Thyroid gland (tissue), 4 donors: Measurements from ENCODE around the gene CACNA1E. TPM values are rescaled to one million over a fixed set of nuclear protein-coding genes. Genes with fewer than 3 reads are reported as not detected.

Experiments
- DNase-seq, 2 donors: peaks; one replicate each; pipeline ENCODE4 v3.0.0-alpha.2; 2019
- H3K27ac ChIP-seq, 3 donors: fragments of 200-600 bp; sonication (generic); 1 replicate in 2 of 3; 2 replicates in 1 of 3; pipeline ENCODE4 v1.5.1; 2016 to 2019; ENCODE audit warnings: mild to moderate bottlenecking in 1 of 3, moderate library complexity in 1 of 3
- H3K27me3 ChIP-seq: fragments of 200-600 bp; sonication (generic); one replicate; pipeline ENCODE4 v1.5.1; 2019
- H3K36me3 ChIP-seq, 2 donors: fragments of 200-600 bp; sonication (generic); one replicate each; pipeline ENCODE4 v1.5.1; 2016 to 2019
- H3K4me1 ChIP-seq, 2 donors: fragments of 200-600 bp; sonication (generic); one replicate each; pipeline ENCODE4 v1.5.1; 2017 to 2019
- H3K4me3 ChIP-seq, 3 donors: fragments of 200-600 bp; sonication (generic); replicated peaks in 1 of 3; 1 replicate in 2 of 3; 2 replicates in 1 of 3; pipeline ENCODE4 v1.5.1; 2016; ENCODE audit warnings: mild to moderate bottlenecking in 1 of 3
- H3K9me3 ChIP-seq: fragments of 200-600 bp; sonication (generic); one replicate; pipeline ENCODE4 v1.5.1; 2017
- POLR2A ChIP-seq, 2 donors: fragments of 450-650 bp; IDR thresholded peaks; one replicate each; pipeline ENCODE4 v1.6.1; 2017; ENCODE audit warnings: antibody characterized with exemption in 2 of 2, mild to moderate bottlenecking in 2 of 2, moderate library complexity in 1 of 2
- WGBS, 2 donors: methylation state at CpG; one replicate each; pipeline ENCODE4 v1.1.5; 2017; 5-methylcytosine and 5-hydroxymethylcytosine counted together
- intact Hi-C: fragments of 100-400 bp; cut with DNase I; formaldehyde crosslinking; loops from one replicate; pipeline ENCODE4 v1.15.1; 2023
- total RNA-seq, 4 donors: library from RNA; depleted of rRNA; stranded (reverse); fragments of >200 nt; gene quantifications; one replicate each; pipeline ENCODE4 v1.2.3, GENCODE V29; 2016
- TF ChIP-seq, protein P1 (sequence below), 6 experiments: fragments of 200-600 bp in 3 of 6; fragments of 450-650 bp in 3 of 6; sonication (generic) in 3 of 6; IDR thresholded peaks; one replicate each; pipeline ENCODE4 v1.5.1; 2016 to 2019; ENCODE audit warnings: antibody characterized with exemption in 6 of 6, mild to moderate bottlenecking in 2 of 6, inconsistent platforms in 1 of 6, moderate library complexity in 1 of 6

Gene CACNA1E
- total RNA-seq, 4 donors from 2014 or later = under 0.01 to 0.46 (median 0.15) TPM

- Histone ChIP-seq H3K27ac (no peak overlapping the region), H3K9me3 (no peaks in the 10 kb centered on the region), H3K36me3 (no peaks in the 10 kb centered on the region), H3K27me3 (no peaks in the 10 kb centered on the region), H3K4me3 (no peak overlapping the region), H3K4me1 (peaks cover 0 to 10% of the 10 kb centered on the region in 2 donors)
- WGBS, 2 donors = 88 to 92% methylated on average over 2 of the region's 2 CpGs
- TF ChIP-seq POLR2A (IDR thresholded peaks at IDR 0.05) = no peak
- TF ChIP-seq, protein P1, sequence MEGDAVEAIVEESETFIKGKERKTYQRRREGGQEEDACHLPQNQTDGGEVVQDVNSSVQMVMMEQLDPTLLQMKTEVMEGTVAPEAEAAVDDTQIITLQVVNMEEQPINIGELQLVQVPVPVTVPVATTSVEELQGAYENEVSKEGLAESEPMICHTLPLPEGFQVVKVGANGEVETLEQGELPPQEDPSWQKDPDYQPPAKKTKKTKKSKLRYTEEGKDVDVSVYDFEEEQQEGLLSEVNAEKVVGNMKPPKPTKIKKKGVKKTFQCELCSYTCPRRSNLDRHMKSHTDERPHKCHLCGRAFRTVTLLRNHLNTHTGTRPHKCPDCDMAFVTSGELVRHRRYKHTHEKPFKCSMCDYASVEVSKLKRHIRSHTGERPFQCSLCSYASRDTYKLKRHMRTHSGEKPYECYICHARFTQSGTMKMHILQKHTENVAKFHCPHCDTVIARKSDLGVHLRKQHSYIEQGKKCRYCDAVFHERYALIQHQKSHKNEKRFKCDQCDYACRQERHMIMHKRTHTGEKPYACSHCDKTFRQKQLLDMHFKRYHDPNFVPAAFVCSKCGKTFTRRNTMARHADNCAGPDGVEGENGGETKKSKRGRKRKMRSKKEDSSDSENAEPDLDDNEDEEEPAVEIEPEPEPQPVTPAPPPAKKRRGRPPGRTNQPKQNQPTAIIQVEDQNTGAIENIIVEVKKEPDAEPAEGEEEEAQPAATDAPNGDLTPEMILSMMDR (IDR thresholded peaks at IDR 0.05) = no peak
- intact Hi-C loops = no loop called here
- DNase-seq = no peak
Observed at GRCh38 chr1:181746224-181746623, 262.9 kb downstream of the CACNA1E start.

DNA sequence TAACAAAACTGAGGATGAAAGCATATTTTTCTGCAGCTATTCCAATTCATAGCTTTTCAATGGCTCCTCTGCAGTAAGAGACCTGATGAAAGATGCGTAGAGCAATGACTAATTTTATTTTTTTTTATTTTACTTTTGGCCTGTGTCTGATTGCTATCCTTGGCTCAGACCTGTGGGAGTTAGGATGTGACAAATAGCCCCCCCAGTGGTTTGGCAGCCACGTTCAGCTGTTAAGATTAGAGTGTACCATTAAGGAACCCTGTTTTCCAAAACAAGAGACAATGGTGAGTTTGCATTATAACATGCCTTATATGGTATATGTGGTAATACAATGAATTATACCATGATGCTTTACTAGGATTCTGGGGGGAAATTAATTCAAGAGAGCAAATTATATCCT is 264.7 kb downstream of the CACNA1E start:
- H3K4me1 ChIP-seq = peaks cover 0 to 10% of the 10 kb centered on the region in 2 donors
- no peak for TF ChIP-seq POLR2A (IDR thresholded peaks at IDR 0.05)
- TF ChIP-seq, protein P1 (IDR thresholded peaks at IDR 0.05) = no peak
- no peaks in the 10 kb centered on the region for H3K36me3 ChIP-seq
- no peak overlapping the region for H3K27ac ChIP-seq
- intact Hi-C loops = no loop called here
- H3K27me3 ChIP-seq = no peaks in the 10 kb centered on the region
- 74 to 81% methylated on average over 2 of the region's 2 CpGs for WGBS, 2 donors
- no peaks in the 10 kb centered on the region for H3K9me3 ChIP-seq
- DNase-seq = no peak
- H3K4me3 ChIP-seq = no peak overlapping the region

- intact Hi-C loops = no loop called here
- H3K9me3 ChIP-seq = no peaks in the 10 kb centered on the region
- no peaks in the 10 kb centered on the region for H3K36me3 ChIP-seq
- 87 to 88% methylated on average over 4 of the region's 4 CpGs for WGBS, 2 donors
- no peaks in the 10 kb centered on the region for H3K27me3 ChIP-seq
- no peak overlapping the region for H3K27ac ChIP-seq
- no peak for DNase-seq
- TF ChIP-seq, protein P1 (IDR thresholded peaks at IDR 0.05) = no peak
- no peak for TF ChIP-seq POLR2A (IDR thresholded peaks at IDR 0.05)
- peaks cover 0 to 3% of the 10 kb centered on the region in 2 donors for H3K4me1 ChIP-seq
- no peak overlapping the region for H3K4me3 ChIP-seq
Observed at GRCh38 chr1:181754103-181754502, 270.8 kb downstream of the CACNA1E start.

DNA sequence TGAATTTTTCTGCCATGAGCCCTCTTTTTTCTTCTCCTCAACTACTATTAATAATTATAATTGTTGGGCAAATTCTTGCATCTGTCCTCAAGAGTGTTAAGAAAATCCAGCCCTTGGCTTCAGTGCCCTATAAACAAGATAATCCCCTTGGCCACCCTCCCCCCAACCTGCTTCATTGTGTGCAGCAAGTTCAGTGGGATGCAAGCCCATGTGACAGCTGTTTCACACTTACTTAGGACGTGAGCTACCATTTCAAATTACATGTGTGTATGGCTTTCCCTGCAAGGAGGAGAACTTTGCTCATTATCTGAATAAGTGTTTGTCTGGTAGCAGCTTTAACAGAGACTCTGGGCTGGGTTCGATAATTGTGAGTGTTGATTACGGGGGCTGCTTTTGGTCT is 276.2 kb downstream of the CACNA1E start:
- no peak overlapping the region for H3K4me3 ChIP-seq
- intact Hi-C loops = no loop called here
- no peaks in the 10 kb centered on the region for H3K36me3 ChIP-seq
- H3K27me3 ChIP-seq = no peaks in the 10 kb centered on the region
- no peaks in the 10 kb centered on the region for H3K4me1 ChIP-seq
- TF ChIP-seq POLR2A (IDR thresholded peaks at IDR 0.05) = no peak
- TF ChIP-seq, protein P1 (IDR thresholded peaks at IDR 0.05) = no peak
- no peak overlapping the region for H3K27ac ChIP-seq
- 67 to 71% methylated on average over 3 of the region's 3 CpGs for WGBS, 2 donors
- DNase-seq = no peak
- no peaks in the 10 kb centered on the region for H3K9me3 ChIP-seq

DNA sequence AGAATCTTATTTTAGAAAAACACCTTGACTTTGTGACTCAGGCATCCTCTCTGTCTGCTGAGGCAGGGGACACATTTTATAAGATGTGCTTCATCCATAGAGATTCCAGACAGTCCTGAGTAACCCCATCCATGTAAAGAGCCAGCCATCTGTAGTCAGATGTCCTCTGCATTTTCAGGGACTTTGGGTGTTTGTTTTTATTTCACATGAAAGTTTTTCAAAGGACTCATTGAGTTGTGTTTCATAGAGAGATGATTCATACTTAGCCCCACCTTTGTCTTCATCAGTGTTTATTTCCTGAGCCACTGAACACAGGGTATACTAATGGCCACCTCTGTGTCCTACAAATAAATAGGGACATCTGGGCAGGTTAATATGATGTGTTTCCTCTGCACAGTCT is 280.4 kb downstream of the CACNA1E start:
- H3K4me1 ChIP-seq = no peaks in the 10 kb centered on the region
- H3K27me3 ChIP-seq = no peaks in the 10 kb centered on the region
- H3K9me3 ChIP-seq = no peaks in the 10 kb centered on the region
- DNase-seq = no peak
- no peak overlapping the region for H3K27ac ChIP-seq
- H3K36me3 ChIP-seq = no peaks in the 10 kb centered on the region
- TF ChIP-seq, protein P1 (IDR thresholded peaks at IDR 0.05) = no peak
- no peak for TF ChIP-seq POLR2A (IDR thresholded peaks at IDR 0.05)
- H3K4me3 ChIP-seq = no peak overlapping the region
- intact Hi-C loops = no loop called here
